NCI-H524 treated with DMSO at 0.1 percent for 48 hours (cell line): Measurements from ENCODE around the gene HBZ.
A peak's percentile ranks its signal among the peaks of the same experiment; 100 is the strongest.
"Not testable (repeated sequence)": the region's sequence is repeated elsewhere in the genome, so short reads cannot be mapped to it uniquely, and the experiment has no call there.

ENCODE experiments used
- DNase-seq: peaks from one replicate; lab custom pipeline; 2025; lab: John Stamatoyannopoulos, UW

Gene HBZ

DNA sequence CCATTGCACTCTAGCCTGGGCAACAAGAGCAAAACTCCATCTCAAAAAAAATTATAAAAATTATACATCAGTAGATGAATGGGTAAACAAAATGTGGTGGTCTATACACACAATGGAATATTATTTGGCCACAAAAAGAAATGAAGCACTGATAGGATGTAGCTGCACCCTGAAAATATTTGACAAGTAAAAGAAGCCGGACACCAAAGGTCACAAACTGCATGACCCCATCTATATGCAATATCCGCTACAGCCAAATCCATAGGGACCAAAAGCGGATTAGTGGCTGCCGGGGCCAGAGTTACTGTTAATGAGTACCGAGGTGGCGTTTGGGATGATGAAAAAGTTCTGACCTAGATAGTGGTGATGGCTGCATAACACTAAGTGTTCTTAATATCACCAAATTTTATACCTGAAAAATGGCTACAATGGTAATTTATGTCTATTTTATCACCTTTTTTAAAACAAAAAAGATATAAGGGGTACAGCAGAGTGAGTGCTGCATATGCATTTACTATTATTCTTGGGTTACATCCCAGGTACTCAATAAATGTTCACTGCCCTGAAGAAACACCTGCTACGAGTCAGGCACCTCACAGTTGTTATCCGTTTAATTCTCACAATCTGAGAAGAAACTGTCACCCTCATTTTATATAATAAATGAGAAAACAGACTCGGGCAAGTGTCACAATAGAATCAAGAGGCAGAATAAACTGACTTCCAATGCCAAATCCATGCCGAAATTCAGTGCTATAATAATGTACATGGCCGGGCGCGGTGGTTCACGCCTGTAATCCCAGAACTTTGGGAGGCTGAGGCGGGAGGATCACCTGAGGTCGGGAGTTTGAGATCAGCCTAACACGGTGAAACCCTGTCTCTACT, 27.0 kb downstream of the HBZ start:
- DNase-seq: no peak

DNA sequence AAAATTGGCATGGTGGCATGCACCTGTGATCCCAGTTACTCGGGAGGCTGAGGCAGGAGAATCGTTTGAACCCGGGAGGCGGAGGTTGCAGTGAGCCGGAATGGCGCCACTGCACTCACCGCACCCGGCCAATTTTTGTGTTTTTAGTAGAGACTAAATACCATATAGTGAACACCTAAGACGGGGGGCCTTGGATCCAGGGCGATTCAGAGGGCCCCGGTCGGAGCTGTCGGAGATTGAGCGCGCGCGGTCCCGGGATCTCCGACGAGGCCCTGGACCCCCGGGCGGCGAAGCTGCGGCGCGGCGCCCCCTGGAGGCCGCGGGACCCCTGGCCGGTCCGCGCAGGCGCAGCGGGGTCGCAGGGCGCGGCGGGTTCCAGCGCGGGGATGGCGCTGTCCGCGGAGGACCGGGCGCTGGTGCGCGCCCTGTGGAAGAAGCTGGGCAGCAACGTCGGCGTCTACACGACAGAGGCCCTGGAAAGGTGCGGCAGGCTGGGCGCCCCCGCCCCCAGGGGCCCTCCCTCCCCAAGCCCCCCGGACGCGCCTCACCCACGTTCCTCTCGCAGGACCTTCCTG, 27.7 kb downstream of the HBZ start, which contains the start of gene HBQ1:
TSS of gene HBQ1 (plus strand) at position 359 of the 575 bp plus-strand sequence. CDS start at position 387, 28 bp downstream.
- no peak for DNase-seq

- peak; percentile 60 for DNase-seq
Observed at GRCh38 chr16:180681-181564, 28.5 kb downstream of the HBZ start.

DNA sequence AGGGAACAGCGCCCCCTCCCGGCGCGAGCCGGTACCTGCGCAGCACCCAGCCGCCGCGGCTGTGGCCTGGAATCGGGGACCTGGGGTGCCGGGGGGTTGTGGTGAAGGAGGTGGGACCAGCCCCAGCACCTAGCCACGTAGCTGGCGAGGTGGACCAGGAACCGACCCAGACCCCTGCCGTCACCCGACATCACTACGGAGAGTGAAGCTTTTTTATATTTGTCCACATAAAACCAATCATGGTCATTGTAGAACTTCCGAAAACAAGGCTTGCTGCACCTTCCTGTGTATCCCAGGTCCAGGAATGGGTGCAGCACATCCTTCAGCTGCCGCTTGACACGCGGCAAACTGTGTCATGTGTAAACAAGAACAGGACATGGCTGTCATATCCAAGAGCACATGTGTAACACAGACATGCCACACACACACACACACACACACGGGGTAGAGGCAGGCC, 29.1 kb downstream of the HBZ start:
- no peak for DNase-seq

- no peak for DNase-seq
Observed at GRCh38 chr16:183005-183404, 30.6 kb downstream of the HBZ start.

DNA sequence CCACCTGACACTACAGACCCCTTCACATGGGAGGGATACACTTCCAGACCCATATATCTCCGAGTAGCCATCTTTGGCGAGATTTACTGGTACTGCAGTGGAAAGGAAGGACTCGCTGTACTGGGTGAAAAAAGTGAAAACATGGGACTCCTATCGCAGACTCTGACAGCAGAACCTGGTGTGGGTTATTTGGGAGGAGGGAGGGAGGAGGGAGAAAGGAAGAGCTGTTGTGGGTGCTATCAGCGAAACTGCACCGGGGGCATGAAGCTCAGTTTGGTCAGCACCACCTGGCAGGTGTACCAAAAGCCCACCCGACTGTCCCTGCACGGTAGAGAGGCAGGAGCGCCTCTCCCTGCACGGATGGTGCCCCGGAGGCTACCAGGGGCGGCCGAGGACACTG, 32.8 kb downstream of the HBZ start:
- no peak for DNase-seq

- no peak for DNase-seq
Observed at GRCh38 chr16:185691-186090, 33.2 kb downstream of the HBZ start.

DNA sequence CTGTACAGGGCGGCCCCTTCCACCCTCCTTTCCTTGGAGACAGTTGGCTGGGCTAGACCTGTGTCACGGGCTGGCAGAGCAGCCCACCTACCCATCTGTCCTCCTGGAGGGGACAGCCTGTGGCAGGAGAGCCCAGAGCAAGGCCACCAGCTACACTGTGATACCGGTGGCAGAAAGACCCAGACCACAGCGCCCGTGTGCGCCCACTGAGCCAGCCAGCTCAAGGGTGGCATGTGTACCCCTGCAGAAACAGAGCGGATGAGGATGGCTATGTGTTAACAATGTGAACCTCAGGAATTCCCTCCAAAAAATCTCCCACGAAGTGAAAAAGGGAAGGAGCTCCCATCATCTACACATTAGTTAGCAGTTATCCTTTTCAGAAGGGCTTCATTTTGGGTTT, 34.9 kb downstream of the HBZ start:
- DNase-seq: no peak

DNA sequence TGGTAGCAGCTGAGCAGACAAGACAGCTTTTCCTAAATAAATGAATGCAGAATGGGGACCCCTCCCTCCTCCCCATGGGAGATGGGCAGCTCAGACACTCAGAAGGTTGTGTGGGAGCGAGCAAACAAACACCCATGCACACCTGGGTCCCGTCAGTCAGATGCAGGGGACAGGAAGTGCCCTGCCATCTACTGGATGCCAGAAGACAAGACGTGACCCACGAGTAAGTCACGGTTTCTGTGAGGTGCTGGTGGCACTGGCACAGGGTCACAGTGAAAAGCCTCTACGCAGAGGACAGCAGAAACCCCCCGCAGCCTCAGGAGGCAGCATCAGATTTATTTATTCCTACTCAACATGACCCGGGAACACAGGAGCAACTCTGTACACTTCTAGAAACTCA, 36.2 kb downstream of the HBZ start:
- no peak for DNase-seq

GRCh38 chr16:189604-190186, 37.3 kb downstream of the HBZ start:
- DNase-seq: no peak

GRCh38 chr16:191831-192230, 39.4 kb downstream of the HBZ start:
- DNase-seq: no peak

DNA sequence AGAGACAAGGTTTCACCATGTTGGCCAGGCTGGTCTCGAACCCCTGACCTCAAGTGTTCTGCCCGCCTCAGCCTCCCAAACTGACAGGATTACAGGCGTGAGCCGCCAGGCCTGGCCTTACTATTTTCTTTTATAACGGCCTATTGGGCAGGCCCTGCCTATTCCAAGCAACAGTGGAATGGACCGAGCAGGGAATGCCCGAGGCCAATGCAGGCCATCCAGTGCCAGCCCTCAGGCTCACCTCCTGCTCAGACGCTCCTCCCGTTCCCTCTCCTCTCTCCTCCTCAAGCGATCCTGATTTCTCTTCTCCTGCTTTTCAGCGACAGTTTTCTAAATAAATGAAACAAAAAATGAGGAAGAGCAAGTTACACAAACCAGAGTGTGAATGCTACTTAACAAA, 40.2 kb downstream of the HBZ start:
- no peak for DNase-seq

DNA sequence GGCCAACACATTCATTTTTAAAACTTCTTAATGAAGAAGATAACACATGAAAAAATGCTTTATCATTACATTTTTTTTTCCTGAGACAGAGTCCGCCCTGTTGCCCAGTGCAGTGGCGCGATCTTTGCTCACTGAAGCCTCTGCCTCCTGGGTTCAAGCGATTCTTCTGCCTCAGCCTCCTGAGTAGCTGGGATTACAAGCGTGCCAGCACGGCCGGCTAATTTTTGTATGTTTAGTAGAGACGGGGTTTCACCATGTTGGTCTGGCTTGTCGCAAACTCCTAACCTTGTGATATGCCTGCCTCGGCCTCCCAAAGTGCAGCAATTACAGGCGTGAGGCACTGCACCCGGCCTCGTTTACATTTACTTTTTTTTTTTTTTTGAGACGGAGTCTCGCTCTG, 41.0 kb downstream of the HBZ start:
- DNase-seq: no peak

GRCh38 chr16:194516-194915, 42.1 kb downstream of the HBZ start:
- DNase-seq: no peak

DNA sequence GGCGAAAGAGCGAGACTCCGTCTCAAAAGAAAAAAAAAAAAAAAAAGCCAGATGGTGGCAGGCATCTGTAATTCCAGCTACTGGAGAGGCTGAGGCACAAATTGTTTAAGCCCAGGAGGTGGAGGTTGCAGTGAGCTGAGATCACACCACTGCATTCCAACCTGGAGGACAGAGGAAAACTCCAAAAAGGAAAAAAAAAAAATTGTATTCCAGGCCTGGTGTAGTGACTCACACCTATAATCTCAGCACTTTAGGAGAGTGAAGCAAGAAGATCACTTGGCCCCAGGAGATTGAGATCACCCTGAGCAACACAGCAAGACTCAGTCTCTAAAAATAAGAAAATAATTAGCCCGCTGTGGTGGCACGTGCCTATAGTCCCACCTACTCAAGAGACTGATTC, 47.9 kb downstream of the HBZ start:
- no peak for DNase-seq

GRCh38 chr16:203246-203645, 50.8 kb downstream of the HBZ start:
- DNase-seq: no peak

DNA sequence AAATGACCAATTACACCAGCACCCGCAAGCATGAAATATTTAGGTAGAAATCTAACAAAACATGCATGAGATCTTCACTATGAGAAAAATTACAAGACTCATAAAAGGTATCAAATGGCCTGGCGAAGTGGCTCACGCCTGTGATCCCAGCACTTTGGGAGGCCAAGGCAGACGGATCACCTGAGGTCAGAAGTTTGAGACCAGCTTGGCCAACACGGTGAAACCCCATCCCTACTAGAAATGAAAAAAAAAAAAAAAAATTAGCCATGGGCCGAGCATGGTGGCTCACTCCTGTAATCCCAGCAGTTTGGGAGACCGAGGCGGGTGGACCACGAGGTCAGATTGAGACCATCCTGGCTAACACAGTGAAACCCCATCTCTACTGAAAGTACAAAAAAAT, 51.6 kb downstream of the HBZ start:
- DNase-seq: not testable (repeated sequence)
